Renal pelvis (tissue), 4 donors: ENCODE data around the gene AAK1. TPM values are rescaled to one million over a fixed set of nuclear protein-coding genes. Genes with fewer than 3 reads are reported as not detected.

Experiments
- DNase-seq: peaks from one replicate; pipeline ENCODE4 v3.0.0-alpha.2; 2013
- polyA plus RNA-seq, 3 donors: library from polyadenylated mRNA; unstranded; fragments of 120-200 nt; gene quantifications; one replicate each; pipeline ENCODE4 v1.2.1, GENCODE V29; 2013; ENCODE audit not compliant: insufficient read length in 3 of 3

Gene AAK1
- polyA plus RNA-seq, 3 donors = 16.7 to 27.0 (median 26.4) TPM

GRCh38 chr2:69544951-69545350, 98.6 kb downstream of the AAK1 start:
- no peak for DNase-seq

GRCh38 chr2:69539549-69539908, 104.0 kb downstream of the AAK1 start:
- DNase-seq = no peak

- no peak for DNase-seq
Observed at GRCh38 chr2:69538872-69539548, 104.5 kb downstream of the AAK1 start.

GRCh38 chr2:69538249-69538648, 105.3 kb downstream of the AAK1 start:
- DNase-seq = no peak

- no peak for DNase-seq
Observed at GRCh38 chr2:69535817-69536241, 107.7 kb downstream of the AAK1 start.

- DNase-seq = no peak
Observed at GRCh38 chr2:69531186-69531585, 112.4 kb downstream of the AAK1 start.

- no peak for DNase-seq
Observed at GRCh38 chr2:69529480-69529879, 114.1 kb downstream of the AAK1 start.

- no peak for DNase-seq
Observed at GRCh38 chr2:69525261-69525660, 118.3 kb downstream of the AAK1 start.

GRCh38 chr2:69524799-69525198, 118.7 kb downstream of the AAK1 start:
- DNase-seq = no peak

GRCh38 chr2:69521747-69522146, 121.8 kb downstream of the AAK1 start:
- no peak for DNase-seq

GRCh38 chr2:69518841-69519240, 124.7 kb downstream of the AAK1 start:
- no peak for DNase-seq

- no peak for DNase-seq
Observed at GRCh38 chr2:69517410-69517809, 126.1 kb downstream of the AAK1 start.

GRCh38 chr2:69514819-69515218, 128.7 kb downstream of the AAK1 start:
- no peak for DNase-seq

GRCh38 chr2:69514406-69514805, 129.1 kb downstream of the AAK1 start:
- DNase-seq = peak; percentile 29

- no peak for DNase-seq
Observed at GRCh38 chr2:69512446-69512845, 131.1 kb downstream of the AAK1 start.

- DNase-seq = no peak
Observed at GRCh38 chr2:69510204-69510603, 133.3 kb downstream of the AAK1 start.

GRCh38 chr2:69509750-69510140, 133.8 kb downstream of the AAK1 start:
- DNase-seq = no peak

- DNase-seq = no peak
Observed at GRCh38 chr2:69509011-69509749, 134.4 kb downstream of the AAK1 start.

- DNase-seq = no peak
Observed at GRCh38 chr2:69505710-69506109, 137.8 kb downstream of the AAK1 start.

- no peak for DNase-seq
Observed at GRCh38 chr2:69501301-69501700, 142.2 kb downstream of the AAK1 start.

- no peak for DNase-seq
Observed at GRCh38 chr2:69499966-69500365, 143.6 kb downstream of the AAK1 start.

GRCh38 chr2:69499242-69499641, 144.3 kb downstream of the AAK1 start:
- no peak for DNase-seq

GRCh38 chr2:69495861-69496260, 147.7 kb downstream of the AAK1 start:
- DNase-seq = no peak

GRCh38 chr2:69495008-69495407, 148.5 kb downstream of the AAK1 start:
- DNase-seq = no peak
